HG03066 (cell line): ENCODE results near the gene RAB3GAP1.
"Not testable (repeated sequence)": the region's sequence is repeated elsewhere in the genome, so short reads cannot be mapped to it uniquely, and the experiment has no call there.

ENCODE experiments used
- ATAC-seq: cut with Tn5 transposase; IDR thresholded peaks from one replicate; pipeline ENCODE4 v1.9.1; 2021; ENCODE audit warnings: low read depth; ENCODE audit not compliant: unreplicated experiment

Gene RAB3GAP1

DNA sequence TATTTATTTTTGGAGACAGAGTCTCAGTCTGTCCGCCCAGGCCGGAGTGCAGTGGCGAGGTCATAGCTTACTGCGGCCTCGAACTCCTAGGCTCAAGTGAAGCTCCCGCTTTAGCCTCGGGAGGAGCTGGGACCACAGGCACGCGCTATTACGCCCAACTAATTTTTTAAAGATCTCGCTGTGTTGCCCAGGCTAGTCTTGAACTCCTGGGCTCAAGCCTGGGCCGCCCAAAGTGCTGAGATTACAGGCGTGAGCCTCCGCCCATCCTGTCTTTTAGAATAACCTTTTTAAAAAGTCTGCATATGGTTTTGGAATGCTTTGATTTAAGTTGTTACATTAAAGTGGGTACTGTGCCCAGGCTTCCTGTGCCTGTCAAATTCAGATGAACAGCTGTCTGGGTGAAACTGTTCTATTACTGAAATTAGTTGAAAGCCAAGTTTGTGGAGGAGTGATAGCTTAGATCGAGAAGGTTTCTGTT is 944 bp downstream of the RAB3GAP1 start:
- ATAC-seq: peak; percentile 31

DNA sequence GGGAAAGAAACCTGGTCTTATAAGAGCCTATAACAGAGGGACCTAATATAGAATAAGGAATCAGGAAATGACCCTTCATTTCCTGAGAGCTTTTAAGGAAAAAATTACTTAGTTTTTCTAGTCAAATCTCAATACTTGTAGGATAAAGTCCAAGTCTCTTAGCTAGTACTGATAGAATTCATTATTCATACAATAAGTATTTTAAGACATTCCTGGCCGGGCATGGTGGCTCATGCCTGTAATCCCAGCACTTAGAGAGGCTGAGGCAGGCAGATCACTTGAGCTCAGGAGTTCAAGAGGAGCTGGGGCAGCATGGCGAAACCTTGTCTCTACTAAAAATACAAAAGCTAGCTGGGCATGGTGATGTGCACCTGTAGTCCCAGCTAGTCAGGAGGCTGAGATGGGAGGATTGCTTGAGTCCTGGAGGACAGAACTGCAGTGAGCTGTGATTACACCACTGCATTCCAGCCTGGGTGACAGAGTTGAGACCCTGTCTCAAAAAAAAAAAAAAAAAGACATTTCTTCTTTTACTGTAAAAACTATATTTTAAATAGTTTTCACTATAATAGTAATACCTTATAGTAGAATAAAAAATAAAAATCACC is 3.2 kb downstream of the RAB3GAP1 start:
- ATAC-seq: no peak

GRCh38 chr2:135056790-135057189 is 4.7 kb downstream of the RAB3GAP1 start:
- no peak for ATAC-seq

GRCh38 chr2:135059577-135059976 is 7.5 kb downstream of the RAB3GAP1 start:
- no peak for ATAC-seq

DNA sequence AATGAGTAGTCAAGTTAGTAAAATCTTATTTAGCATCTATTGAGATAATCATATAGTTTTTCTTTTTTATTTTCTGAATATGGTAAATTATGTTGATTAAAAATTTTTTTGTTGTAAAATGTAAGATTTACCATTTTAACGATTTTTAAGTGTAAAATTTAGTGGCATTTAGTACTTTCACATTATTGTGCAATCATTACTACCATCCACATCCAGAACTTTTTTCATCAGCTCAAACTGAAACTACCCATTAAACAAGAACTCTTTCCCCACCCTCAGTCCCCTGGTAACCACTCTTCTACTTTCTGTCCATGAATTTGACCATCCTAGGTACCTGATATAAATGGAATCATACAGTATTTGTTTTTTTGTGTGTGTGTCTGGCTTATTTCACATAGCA is 11.1 kb downstream of the RAB3GAP1 start:
- no peak for ATAC-seq

DNA sequence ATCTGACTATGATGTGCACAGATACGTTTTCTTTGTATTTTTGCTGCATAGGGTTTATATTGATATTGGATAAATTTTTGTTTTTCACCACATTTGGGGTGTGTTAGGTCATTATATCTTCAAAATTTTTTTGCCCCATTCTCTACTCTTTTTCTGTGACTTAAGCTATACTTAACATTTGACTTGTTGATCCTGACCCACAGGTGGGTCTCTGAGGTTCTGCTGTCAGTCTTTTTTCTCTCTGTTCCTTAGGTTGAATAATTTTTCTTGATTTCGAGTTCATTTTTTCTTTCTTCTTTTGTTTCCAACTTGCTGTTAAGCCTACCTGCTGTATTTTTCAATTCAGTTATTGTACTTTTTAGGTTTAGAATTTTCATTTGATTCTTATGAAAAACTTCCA is 12.1 kb downstream of the RAB3GAP1 start:
- no peak for ATAC-seq

DNA sequence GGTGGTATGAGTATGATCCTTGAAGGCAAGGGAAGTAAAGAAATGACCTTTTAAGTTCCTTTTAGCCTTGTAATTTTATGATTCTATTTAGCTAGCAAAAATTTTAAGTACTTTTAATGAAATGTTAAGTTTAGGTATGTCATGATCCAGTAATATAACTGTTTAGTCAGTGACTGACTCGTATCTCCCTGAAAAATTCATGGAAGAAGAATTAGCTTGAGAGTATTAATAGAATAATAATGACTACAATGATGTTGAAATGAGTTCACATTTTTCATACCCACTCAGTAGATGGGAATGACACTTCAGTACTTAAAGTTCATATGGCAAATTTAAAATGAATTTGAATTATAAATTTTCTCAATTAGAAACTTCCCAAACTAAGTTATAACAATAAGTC is 14.6 kb downstream of the RAB3GAP1 start:
- no peak for ATAC-seq

DNA sequence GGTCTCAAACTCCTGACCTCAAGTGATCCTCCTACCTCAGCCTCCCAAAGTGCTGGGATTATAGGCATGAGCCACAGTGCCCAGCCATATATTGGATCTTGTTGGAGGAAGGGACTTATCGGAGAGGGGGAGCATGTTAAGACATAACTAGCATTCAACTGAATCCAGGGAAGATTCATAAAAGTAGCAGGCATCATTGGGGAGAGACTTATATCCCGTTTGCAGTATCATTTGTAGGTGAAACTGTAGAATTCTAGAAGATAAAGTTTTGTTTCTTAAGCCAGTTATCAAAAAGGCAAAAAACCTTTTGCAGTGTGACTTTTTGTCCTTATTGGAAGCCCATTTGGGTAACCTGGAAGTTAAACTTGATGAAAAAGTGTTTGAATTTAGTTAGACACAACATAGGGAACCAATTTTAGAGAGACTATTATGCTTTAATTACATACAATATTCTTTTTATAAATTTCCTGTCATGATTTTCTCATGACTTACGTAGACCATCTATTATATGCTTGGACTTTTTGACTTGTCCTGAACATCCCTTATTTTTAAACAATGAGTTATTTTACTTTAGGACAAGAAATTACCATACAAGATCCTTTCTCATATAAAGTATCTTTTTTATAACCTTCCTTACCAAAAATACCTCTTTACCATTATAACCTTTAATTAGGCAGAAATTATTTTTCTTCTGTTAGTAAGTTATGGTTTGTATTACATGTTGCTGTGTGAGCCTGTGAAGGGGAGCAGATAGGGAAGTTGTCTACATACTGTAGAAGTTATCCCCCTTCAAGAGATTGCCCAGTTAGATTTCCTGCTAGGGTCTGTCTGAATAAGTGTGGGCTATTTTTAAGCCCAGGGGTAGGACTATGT is 20.3 kb downstream of the RAB3GAP1 start:
- ATAC-seq: no peak

DNA sequence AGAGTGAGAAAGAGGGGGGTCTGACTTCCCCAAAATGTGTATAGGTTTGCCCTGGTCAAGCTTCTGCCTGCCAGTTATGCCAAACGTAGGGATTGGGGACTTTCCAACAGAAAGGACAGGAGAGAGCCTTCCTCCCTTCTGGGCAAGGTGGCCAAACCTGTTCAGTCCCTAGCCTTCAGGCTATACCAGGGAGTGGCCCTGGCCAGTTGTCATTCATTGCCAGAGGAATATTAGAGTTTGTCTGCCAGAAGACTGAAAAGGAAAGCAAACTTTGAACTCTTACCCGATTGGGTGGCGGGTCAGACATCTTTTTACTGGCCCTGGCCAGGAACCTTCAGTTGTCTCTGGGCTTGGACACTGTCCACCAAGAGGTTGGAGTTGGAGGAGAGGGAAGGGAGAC is 22.1 kb downstream of the RAB3GAP1 start:
- no peak for ATAC-seq

DNA sequence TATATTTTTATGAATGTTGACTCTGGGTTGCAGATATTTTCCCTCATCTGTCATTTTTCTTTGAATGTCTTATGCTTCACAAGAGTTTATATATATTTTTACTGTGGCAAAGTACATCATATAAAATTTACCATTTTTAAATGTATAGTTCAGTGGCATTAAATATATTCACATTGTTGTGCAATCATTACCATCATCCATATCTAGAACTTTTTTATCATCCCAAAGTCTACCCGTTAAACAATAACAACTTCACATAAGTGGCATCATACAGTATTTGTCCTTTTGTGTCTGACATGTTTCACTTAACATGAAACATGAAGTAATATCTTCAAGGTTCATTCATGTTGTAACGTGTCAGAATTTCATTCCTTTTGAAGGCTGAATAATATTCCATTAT is 24.5 kb downstream of the RAB3GAP1 start:
- ATAC-seq: no peak

DNA sequence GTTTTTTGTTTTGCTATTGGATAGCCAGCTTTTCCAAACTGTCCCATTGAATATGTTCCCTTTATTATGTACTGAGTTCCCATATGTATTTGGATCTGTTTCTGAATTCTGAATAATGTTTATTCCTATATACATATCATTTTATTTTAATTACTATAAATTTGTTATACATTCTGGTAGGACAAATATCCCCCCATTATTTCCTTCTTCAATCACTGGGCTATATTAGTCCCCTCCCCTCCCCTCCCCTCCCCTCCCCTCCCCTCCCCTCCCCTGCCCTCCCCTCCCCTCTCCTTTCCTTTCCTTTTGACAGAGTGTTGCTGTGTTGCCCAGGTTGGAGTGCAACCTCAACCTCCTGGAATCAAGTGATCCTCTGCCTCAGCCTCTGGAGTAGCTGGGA is 26.3 kb downstream of the RAB3GAP1 start:
- no peak for ATAC-seq

DNA sequence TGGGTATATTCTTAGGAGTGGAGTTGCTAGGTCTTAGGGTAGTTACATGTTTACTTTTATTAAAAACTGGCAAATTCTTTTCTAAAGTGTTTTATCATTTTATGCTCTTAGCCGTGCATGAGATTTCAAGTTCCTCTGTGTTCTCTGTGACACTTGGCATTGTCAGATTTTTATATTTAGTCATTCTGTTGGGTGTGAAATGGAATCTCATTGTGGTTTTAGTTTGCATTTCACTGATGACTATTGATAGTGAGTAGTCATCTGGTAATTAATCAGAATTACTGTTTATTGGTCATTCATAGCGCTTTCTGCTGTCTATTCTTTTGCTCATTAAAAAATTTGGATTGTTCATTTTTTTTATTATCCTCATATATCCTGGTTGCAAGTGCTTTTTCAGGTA is 34.1 kb downstream of the RAB3GAP1 start:
- no peak for ATAC-seq

GRCh38 chr2:135089597-135089996 is 37.5 kb downstream of the RAB3GAP1 start:
- ATAC-seq: not testable (repeated sequence)

DNA sequence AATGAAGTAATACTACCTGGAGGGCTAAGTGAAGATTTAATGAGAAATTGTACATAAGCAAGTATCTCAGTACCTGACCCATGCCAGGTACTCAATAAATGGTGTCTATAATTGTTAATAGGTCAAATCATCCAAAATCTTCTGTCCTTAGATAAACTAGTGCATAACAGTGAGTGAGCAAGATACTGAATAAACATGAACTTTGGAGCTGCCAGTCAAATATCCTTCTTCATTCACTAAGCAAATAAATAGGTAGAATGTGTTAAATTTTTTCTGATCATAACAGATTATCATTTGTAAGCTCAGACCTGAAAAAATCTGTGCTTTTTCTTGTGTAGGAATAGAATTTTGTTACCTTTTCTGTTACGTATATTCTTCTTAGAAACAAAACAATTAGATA is 39.6 kb downstream of the RAB3GAP1 start:
- no peak for ATAC-seq

DNA sequence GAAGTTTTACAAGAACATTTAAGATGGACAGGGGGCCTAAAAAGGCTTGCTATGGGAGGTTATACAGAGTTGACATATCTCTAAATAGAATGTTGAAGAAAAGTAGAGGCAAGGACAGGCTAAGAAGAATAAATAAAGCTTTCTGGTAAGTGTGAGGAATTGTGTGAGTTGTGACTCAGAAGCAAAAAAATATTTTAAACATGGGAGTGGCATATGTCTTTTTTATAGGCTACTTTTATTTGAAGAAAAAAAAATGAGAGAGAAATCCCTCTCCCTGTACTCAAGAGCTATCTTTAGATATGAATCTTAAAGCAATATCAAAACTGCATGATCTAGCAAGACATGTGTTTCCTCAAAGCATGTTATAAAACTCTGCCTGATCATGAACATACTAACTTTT is 41.1 kb downstream of the RAB3GAP1 start:
- no peak for ATAC-seq

DNA sequence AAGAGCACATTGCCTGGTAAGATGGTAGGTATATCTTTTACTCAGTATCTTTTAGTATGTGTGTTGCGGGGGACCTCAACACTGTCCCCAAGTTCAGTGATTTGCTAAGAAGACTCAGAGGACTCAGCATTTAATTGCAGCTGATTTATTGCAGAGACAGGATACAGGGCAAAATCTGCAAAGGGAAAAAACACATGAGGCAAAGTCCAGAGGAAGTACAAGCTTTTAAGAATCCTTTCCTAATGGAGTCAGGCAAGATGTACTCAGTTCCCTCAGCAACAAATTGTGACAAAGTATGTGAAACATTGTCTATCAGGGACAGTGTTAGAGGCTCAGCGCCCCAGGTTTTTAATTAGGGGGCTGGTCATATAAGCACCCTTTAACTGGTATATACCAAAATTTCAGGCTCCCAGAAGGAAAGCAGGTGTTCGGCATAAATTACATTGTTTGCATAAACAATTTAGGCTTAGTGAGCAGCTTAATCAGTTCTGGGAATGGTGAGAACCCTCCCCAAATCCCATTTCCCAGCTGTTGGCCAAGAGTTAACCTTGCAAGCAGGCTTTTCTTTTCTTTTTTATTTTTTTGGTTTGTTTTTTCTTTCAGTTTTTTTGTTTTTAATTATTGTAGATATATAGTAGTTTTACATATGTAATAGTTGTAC is 41.7 kb downstream of the RAB3GAP1 start:
- ATAC-seq: no peak

GRCh38 chr2:135094508-135094907 is 42.4 kb downstream of the RAB3GAP1 start:
- no peak for ATAC-seq

GRCh38 chr2:135095591-135095990 is 43.5 kb downstream of the RAB3GAP1 start:
- no peak for ATAC-seq

DNA sequence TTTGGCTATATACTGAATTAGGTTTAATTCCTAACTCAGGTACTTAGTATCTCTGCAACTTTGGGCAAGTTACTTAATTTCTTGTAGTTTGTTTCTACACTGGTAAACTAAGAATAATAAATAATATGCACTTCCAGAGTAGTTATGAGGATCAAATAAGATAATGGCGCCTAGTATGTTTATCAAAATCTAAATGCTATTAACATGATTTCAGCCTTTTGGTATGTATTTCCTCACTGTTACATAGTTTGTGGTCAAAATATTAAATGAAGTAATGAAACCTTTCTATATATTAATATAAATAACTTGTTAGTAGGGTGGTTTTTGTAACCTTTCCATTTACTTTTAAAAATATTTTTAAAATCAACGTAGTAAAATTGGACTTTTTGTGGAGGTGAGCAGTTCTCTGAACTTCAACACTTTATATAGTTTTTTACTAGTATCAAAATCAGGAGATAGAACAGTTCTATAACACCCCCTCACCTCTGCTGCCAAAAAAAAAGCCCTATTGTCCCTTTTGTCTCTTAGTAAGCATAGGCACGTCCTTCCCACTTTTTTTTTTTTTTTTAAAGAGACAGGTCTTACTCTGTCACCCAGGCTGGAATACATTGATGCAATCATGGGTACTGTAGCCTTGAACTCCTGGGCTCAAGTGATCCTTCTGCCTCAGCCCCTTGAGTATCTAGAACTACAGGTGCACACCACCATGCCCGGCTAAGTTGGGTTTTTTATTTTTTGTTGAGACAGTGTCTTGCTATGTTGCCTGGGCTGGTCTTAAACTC is 44.8 kb downstream of the RAB3GAP1 start:
- ATAC-seq: no peak

DNA sequence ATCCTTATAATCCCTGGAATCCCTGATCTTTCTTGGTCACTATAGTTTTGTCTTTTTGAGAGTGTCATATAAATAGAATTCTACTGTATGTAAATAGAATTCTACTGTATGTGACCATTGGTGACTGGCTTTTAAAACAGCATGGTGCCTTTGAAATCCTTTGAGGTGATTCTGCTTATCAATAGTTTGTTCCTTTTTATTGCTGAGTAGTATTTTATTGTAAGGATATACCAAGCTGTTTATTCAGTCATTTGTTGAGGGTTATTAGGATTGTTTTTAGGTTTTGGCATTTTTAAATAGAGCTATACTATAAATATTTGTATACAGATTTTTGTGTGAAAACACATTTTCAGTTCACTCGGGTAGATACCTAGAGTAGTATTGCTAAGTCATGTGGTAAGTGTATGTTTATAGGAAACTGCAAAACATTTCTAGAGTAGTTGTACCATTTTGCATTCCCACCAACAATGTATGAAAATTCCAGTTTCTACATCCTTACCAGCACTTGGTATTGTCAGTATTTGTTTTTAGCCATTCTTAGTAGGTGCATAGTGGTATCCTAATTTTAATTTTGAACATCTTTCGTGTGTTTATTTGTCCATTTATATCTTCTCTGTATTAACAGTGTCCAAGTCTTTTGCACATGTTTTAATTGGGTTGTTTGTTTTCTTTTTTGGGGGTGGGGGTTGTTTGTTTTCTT is 45.6 kb downstream of the RAB3GAP1 start:
- no peak for ATAC-seq
